Measurements from ENCODE around the gene CCT3. TPM values are rescaled to one million over a fixed set of nuclear protein-coding genes. Genes with fewer than 3 reads are reported as not detected.
A peak's percentile ranks its signal among the peaks of the same experiment; 100 is the strongest.

Gene CCT3
- total RNA-seq, 1 donor from 2014 or later: 360 TPM

DNA sequence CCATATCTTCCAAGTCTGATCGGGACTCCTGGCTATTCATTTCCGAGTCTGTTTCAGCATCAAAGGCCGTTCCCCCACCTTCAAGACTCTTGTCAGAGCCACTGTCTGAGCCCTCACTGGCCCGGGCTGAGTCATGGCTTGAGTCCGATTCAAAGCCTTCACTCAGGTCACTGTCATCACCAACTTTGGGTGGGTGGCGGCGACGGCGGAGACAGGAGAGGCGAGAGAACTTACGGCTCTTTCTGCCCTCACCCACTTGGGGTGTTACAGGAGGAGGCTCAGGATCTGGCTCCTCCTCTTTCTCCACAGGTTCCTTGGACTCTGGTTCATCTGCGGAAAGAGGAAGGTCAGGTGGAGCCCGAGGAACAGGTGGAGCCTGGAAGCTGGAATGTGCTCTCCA, 72.0 kb downstream of the CCT3 start:
- peaks cover 45% of the 10 kb centered on the region for H3K36me3 Mint-ChIP-seq (ENCODE audit: low read depth, unreplicated experiment)
- Histone ChIP-seq H2AFZ (ENCODE audit: low read depth, low read length) (no peak overlapping the region), H3K4me3 (ENCODE audit: insufficient read depth, low read depth, low read length) (no peak overlapping the region), H3K4me1 (ENCODE audit: insufficient read depth, low read length) (peaks cover 20% of the 10 kb centered on the region), H3K27me3 (ENCODE audit: insufficient read depth, low read length) (no peaks in the 10 kb centered on the region), H3K4me2 (ENCODE audit: low read length) (no peak overlapping the region), H3K79me2 (ENCODE audit: insufficient read depth, low read length) (peaks cover 9% of the 10 kb centered on the region), H3K27ac (ENCODE audit: low read depth, low read length) (no peak overlapping the region), H3K9me3 (ENCODE audit: insufficient read depth, low read depth, low read length) (no peaks in the 10 kb centered on the region), H3K36me3 (ENCODE audit: insufficient read depth, low read length) (peaks cover 52% of the 10 kb centered on the region), H3K9ac (ENCODE audit: low read length) (no peak overlapping the region), H4K20me1 (ENCODE audit: insufficient read depth, low read length) (peaks cover 69% of the 10 kb centered on the region)
- no peaks in the 10 kb centered on the region for H3K27me3 Mint-ChIP-seq (ENCODE audit: low read depth, unreplicated experiment)
- FAIRE-seq (no peak), DNase-seq (ENCODE audit: low read depth) (no peak)
- H3K27ac Mint-ChIP-seq (ENCODE audit: unreplicated experiment): no peak overlapping the region
- H3K9me3 Mint-ChIP-seq (ENCODE audit: unreplicated experiment): no peaks in the 10 kb centered on the region
- no peak for TF ChIP-seq EZH2 (IDR thresholded peaks at IDR 0.05; ENCODE audit: insufficient read depth, low read length)
- TF ChIP-seq, protein P1, sequence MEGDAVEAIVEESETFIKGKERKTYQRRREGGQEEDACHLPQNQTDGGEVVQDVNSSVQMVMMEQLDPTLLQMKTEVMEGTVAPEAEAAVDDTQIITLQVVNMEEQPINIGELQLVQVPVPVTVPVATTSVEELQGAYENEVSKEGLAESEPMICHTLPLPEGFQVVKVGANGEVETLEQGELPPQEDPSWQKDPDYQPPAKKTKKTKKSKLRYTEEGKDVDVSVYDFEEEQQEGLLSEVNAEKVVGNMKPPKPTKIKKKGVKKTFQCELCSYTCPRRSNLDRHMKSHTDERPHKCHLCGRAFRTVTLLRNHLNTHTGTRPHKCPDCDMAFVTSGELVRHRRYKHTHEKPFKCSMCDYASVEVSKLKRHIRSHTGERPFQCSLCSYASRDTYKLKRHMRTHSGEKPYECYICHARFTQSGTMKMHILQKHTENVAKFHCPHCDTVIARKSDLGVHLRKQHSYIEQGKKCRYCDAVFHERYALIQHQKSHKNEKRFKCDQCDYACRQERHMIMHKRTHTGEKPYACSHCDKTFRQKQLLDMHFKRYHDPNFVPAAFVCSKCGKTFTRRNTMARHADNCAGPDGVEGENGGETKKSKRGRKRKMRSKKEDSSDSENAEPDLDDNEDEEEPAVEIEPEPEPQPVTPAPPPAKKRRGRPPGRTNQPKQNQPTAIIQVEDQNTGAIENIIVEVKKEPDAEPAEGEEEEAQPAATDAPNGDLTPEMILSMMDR (IDR thresholded peaks at IDR 0.05; ENCODE audit: insufficient read depth, low read depth, low read length): no peak
- H3K4me3 Mint-ChIP-seq (ENCODE audit: unreplicated experiment): no peak overlapping the region
- peaks cover 10% of the 10 kb centered on the region for H3K4me1 Mint-ChIP-seq (ENCODE audit: low read depth, unreplicated experiment)

DNA sequence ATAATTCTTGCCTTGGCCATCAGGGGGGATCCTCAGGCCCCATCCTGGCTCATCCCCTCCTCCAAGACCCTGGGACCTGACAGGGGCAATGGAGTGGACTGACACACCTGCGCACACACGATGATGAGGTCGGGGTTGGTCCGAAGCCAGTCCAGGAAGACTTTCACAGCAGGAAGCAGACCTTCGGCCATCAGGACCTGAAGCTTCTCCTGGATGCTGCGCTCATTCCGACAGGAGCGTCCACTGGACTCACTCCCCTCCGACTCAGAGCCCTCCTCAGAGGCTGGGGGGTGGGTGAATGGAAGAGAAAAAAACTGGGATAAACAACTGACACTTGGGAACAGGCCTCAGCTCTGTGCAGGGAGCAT, 74.8 kb downstream of the CCT3 start:
- no peak overlapping the region for H3K4me3 Mint-ChIP-seq (ENCODE audit: unreplicated experiment)
- Histone ChIP-seq H3K9me3 (ENCODE audit: insufficient read depth, low read depth, low read length) (no peaks in the 10 kb centered on the region), H3K4me3 (ENCODE audit: insufficient read depth, low read depth, low read length) (no peak overlapping the region), H3K4me1 (ENCODE audit: insufficient read depth, low read length) (peaks cover 15% of the 10 kb centered on the region), H3K79me2 (ENCODE audit: insufficient read depth, low read length) (peaks cover 18% of the 10 kb centered on the region), H3K27ac (ENCODE audit: low read depth, low read length) (peak overlapping the region; percentile 61), H3K4me2 (ENCODE audit: low read length) (peak overlapping the region; percentile 61), H3K9ac (ENCODE audit: low read length) (peak overlapping the region; percentile 28), H3K36me3 (ENCODE audit: insufficient read depth, low read length) (peaks cover 61% of the 10 kb centered on the region), H3K27me3 (ENCODE audit: insufficient read depth, low read length) (no peaks in the 10 kb centered on the region), H4K20me1 (ENCODE audit: insufficient read depth, low read length) (peaks cover 86% of the 10 kb centered on the region), H2AFZ (ENCODE audit: low read depth, low read length) (no peak overlapping the region)
- FAIRE-seq (no peak), DNase-seq (ENCODE audit: low read depth) (no peak)
- H3K9me3 Mint-ChIP-seq (ENCODE audit: unreplicated experiment): no peaks in the 10 kb centered on the region
- H3K4me1 Mint-ChIP-seq (ENCODE audit: low read depth, unreplicated experiment): peaks cover 5% of the 10 kb centered on the region
- H3K27ac Mint-ChIP-seq (ENCODE audit: unreplicated experiment): no peak overlapping the region
- peaks cover 48% of the 10 kb centered on the region for H3K36me3 Mint-ChIP-seq (ENCODE audit: low read depth, unreplicated experiment)
- TF ChIP-seq, protein P1 (IDR thresholded peaks at IDR 0.05; ENCODE audit: insufficient read depth, low read depth, low read length): no peak
- no peak for TF ChIP-seq EZH2 (IDR thresholded peaks at IDR 0.05; ENCODE audit: insufficient read depth, low read length)
- H3K27me3 Mint-ChIP-seq (ENCODE audit: low read depth, unreplicated experiment): no peaks in the 10 kb centered on the region

DNA sequence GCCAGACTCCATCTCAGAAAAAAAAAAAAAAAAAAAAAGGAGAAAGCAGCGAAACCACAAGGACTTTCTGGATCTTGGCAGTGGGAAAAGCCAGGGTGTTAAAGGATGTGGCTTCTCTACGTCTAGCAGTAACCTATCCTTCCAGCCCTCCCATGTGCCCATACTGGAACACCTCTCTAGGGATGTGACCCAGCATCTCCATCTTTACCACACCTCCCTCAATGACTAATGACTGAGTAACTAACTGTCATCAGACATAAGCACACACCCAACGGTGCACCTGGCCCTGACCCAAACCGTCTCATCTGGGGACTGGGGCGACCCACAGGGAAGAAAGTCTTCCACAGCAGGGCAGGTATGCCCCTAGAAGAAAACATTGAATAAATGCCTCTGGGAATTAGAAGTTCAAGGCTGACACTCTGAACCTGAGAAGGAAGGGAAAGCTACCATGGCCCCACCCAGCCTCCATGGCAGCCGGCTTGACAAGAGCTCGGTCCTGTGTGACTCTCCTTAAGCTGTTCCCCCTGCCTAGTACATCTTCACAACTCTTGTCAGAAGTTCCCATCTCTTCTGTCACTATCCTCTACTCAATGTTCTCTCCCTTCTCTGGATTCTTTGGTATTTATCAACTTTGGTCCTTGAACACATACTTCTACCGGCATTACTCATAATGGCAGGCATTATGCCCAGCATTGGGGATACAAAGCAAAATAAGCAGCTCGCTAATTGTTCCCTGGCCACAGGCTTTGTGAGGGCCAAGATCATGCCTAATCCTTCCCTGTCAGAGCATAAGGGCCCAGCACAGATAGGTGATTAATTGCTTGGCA, 75.4 kb downstream of the CCT3 start:
- no peak overlapping the region for H3K27ac Mint-ChIP-seq (ENCODE audit: unreplicated experiment)
- Histone ChIP-seq H3K9me3 (ENCODE audit: insufficient read depth, low read depth, low read length) (no peaks in the 10 kb centered on the region), H4K20me1 (ENCODE audit: insufficient read depth, low read length) (peaks cover 85% of the 10 kb centered on the region), H3K4me3 (ENCODE audit: insufficient read depth, low read depth, low read length) (no peak overlapping the region), H3K9ac (ENCODE audit: low read length) (peak overlapping the region; percentile 42), H3K27me3 (ENCODE audit: insufficient read depth, low read length) (no peaks in the 10 kb centered on the region), H3K36me3 (ENCODE audit: insufficient read depth, low read length) (peaks cover 61% of the 10 kb centered on the region), H3K79me2 (ENCODE audit: insufficient read depth, low read length) (peaks cover 18% of the 10 kb centered on the region), H2AFZ (ENCODE audit: low read depth, low read length) (no peak overlapping the region), H3K4me2 (ENCODE audit: low read length) (peak overlapping the region; percentile 61), H3K27ac (ENCODE audit: low read depth, low read length) (peak overlapping the region; percentile 61), H3K4me1 (ENCODE audit: insufficient read depth, low read length) (peaks cover 15% of the 10 kb centered on the region)
- H3K36me3 Mint-ChIP-seq (ENCODE audit: low read depth, unreplicated experiment): peaks cover 42% of the 10 kb centered on the region
- H3K27me3 Mint-ChIP-seq (ENCODE audit: low read depth, unreplicated experiment): no peaks in the 10 kb centered on the region
- FAIRE-seq (peak; percentile 83), DNase-seq (ENCODE audit: low read depth) (peak; percentile 90)
- no peaks in the 10 kb centered on the region for H3K9me3 Mint-ChIP-seq (ENCODE audit: unreplicated experiment)
- H3K4me3 Mint-ChIP-seq (ENCODE audit: unreplicated experiment): no peak overlapping the region
- TF ChIP-seq, protein P1 (IDR thresholded peaks at IDR 0.05; ENCODE audit: insufficient read depth, low read depth, low read length): no peak
- no peak for TF ChIP-seq EZH2 (IDR thresholded peaks at IDR 0.05; ENCODE audit: insufficient read depth, low read length)
- peaks cover 4% of the 10 kb centered on the region for H3K4me1 Mint-ChIP-seq (ENCODE audit: low read depth, unreplicated experiment)

Measured in astrocyte (in vitro differentiated cells and primary cell).